Stimulated activated CD8-positive, alpha-beta memory T cell treated with anti-CD3 and anti-CD28 coated beads, Interleukin-4, amount 100 ng/mL, for 1 hour (primary cell): ENCODE data around the gene CCNI2.

Experiments used
- DNase-seq, 2 donors: peaks; one replicate each; pipeline ENCODE4 v3.0.0-alpha.2; 2020; ENCODE audit warnings: low read depth in 2 of 2, low spot score in 1 of 2

CCNI2 gene

DNA sequence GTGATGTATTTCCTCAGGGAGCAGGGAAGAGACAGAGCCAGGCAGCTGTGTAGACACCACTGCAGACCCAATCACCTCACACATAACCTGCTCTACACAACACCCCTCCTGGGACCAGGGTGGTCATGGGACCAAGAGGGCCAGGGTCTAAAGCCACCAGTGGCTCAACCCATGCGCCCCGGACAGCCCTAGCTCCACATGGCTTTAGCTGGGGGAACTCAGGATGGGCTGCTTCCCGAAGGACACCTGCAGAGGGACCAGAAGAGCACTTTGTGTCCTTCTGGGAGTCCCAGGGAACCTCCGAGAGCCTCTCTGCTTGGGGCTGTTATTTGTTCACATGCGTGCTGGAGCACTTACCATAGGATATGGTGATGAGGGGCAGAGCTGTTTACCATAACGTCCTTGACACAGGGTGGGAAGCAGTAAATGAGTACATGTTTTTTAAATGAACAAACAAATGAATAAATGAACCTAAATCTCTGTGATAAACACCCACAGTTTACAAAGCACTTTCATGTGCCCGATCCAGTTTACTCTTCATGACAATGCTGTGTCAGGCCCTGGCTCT is 17.5 kb downstream of the CCNI2 start:
- DNase-seq, result no peak

- DNase-seq, result no peak
Measured at GRCh38 chr5:132765311-132766019, 18.2 kb downstream of the CCNI2 start.

DNA sequence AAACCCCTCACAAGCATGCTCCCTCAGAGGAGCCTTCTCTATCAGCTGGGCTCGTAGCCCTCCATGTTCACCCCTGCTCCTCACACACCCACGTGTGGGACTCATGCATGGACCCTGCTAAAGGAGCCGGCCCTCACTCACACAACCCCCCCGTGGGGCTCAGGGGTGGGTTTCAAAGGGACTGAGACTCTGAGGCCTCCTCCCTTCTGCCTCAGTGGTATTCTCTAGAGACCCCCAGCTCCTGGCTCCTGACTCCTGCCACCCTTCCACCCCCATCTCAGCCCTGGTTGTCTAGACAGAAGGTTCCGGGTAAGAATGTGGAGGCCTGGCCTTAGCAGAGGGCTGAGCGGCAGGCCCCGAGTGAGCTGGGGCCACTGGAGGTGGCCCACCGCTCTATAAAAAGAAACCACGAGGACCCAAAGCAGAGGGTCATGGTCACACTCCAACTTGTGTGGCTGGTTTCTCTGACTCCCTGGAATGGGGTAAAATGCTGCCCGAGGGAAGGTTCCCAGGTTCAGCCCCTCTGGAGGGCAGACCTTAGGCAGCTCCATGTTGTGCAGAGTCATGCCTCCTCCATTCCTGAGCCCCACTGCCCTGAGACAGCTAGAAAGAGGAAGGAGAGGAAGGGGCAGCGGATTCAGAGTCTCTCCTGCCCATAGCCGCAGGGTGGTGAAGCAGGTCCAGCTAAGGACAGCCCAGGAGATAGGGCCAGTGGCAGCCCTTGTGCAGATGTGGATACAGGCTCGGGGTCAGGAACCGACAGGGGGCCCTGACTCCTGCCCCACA is 19.0 kb downstream of the CCNI2 start:
- no peak for DNase-seq

DNA sequence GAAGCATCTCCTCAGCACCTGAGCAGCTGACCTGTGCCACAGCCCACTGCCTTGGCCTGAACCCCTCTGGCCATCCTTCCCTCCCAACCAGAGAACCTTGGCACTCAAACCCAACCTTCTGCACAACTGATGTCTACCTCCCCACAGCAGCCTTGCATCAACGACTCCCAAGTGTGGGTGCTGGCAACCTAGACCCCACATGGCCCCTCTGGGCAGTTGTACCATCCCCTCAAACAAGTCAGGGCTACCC is 19.5 kb downstream of the CCNI2 start:
- no peak for DNase-seq

DNA sequence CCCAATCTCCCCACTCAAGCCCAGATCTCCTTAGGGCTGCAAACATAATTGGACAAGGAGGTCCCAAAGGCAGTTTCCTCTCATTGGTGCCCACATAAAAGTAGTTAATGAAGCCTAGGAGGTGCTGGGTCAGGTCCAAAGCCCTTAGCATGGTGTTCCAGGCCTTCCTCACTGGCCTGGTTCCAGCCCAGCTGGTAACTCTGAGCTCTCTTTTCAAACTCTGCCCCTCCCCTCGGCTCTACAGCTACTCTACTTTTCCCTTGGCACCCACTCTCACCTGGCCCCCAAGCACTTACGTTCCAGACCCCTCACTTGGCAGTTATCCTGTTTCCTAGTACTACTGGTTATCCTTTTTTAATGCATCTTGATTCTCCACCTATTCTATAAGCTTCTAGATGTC is 19.9 kb downstream of the CCNI2 start:
- DNase-seq, result no peak

DNA sequence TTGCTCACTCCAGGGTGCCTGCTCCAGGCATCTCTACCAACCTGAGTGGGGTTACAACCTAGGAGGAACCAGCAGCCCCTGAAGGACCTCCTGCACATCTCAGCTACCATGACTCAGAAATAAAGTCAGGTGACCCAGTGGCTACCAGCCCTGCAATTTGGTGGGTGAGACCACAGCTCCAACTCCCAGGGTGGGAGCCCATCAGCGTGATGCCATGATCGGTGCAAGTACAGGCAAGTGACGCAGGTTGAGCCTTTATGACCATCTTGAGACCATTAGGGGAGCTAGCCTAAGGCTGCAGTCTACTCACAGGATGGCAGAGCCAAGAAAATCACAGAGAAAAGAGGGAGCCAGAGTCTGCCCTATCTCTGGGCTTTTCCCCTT is 21.3 kb downstream of the CCNI2 start:
- DNase-seq, result no peak

GRCh38 chr5:132770476-132771159 is 23.4 kb downstream of the CCNI2 start:
- no peak for DNase-seq

DNA sequence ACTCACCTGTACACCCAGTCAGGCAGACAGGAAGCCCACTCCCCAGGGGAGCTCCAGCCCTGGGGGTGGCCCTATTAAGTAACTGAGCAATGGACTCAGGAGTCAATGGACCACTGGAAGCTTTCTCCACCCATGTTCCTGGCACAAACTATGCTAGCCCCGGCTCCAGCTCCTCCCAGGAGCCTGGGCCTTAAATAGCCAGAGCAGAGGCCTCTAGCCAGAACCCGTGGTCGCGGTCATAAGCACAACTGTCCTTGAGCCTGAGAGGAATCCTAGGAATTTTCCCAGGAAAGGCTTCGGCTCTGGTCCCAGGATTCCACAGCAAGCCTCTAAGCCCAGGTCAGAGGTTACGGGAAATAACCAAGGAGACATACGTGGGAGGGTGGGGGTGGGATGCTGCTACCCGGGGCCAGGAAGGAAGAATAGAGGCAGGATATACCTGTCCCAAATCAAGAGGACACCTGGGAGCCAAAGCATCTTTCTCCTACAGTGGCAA is 24.3 kb downstream of the CCNI2 start:
- DNase-seq, result no peak

- no peak for DNase-seq
Measured at GRCh38 chr5:132772291-132773070, 25.3 kb downstream of the CCNI2 start.

GRCh38 chr5:132773114-132773513 is 25.9 kb downstream of the CCNI2 start:
- DNase-seq, result no peak

GRCh38 chr5:132773601-132774355 is 26.6 kb downstream of the CCNI2 start:
- no peak for DNase-seq

GRCh38 chr5:132774406-132774805 is 27.2 kb downstream of the CCNI2 start:
- no peak for DNase-seq

- no peak for DNase-seq
Measured at GRCh38 chr5:132774896-132775295, 27.7 kb downstream of the CCNI2 start.

GRCh38 chr5:132775476-132775961 is 28.3 kb downstream of the CCNI2 start:
- DNase-seq, result no peak

DNA sequence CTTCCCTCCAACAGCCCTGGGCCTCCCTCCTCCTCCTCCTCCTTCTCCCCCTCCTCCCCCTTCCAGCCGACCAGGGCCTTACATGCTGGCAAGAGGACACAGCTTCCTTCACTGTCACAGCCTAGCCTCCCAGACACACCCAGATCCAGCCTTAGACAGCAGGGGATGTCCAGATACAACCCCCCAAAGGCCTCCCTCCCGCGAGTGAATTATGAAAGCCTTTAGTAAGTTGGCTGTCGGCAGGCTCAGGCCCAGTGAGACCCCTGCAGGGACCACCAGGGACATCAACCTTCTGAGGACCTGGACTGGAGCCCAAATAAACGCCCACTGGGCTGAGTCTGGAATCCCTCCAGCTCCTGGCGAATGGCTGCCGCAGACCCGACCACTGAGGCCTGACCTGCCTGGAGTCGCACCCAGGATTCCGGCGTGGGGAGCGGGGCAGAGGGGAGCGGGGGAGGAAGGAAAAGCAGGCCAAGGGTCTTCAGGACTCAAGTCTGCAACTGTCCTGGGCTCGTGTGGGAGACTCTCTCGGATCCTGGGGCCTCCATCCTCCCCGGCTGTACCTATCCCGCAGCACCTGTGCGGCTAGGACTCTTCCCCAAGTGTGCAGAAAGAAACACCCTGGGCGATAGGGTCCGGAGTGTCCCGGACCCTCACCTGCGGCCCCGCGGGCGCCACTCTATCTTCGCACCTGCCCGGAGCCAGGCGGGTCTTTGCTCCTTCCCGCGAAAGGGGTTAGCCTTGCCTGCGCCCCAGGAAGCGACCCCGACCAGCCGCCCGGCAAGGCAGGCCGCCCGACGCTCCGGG is 29.1 kb downstream of the CCNI2 start:
- no peak for DNase-seq

- no peak for DNase-seq
Measured at GRCh38 chr5:132776938-132777208, 29.6 kb downstream of the CCNI2 start.

DNA sequence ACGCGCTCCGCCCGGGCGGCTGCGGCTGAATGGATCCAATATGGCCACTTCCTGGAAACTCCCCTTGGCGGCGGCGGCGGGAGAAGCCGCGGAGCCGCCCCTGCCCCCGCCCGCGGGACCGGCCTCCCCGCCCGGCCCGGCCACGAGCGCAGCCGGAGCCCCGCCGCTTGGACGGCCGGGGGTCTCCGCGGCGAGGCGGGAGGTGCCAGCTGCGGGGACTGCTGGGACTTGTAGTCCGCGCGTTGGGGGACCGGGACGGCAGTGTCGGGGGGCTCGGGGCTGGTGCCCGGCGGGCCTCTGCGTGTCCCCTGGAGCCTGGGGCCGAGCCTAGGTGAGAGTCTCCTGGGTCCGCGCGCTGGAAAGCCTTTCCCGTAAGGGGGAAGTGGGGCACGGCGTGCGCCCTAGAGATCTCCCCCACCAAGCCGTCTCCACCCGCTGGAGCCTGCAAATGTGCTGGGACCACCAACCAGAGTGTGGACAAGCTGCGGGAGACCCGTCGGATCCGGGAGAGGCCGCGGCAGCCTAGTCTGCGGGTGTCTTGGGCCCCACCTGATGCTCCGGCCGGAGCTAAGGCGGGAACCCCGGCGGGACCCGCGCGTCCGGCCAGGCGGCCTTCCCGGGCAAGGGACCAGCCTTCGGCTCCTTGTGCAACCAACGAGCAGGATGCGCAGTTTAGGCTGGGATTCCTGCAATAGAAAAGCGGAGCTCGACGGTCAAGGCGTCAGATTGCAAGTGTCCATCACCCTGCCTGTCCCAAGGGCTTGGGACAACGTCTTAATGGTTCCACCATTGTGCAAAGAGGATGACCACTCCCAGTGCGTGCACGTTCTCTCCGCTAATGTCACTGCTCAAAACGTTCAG is 30.2 kb downstream of the CCNI2 start, which contains the start of gene SEPTIN8:
TSS of gene SEPTIN8 (minus strand) at position 31 of the 861 bp plus-strand sequence. CDS start 102 bp downstream, outside the sequence.
- no peak for DNase-seq

- no peak for DNase-seq
Measured at GRCh38 chr5:132778129-132778528, 30.9 kb downstream of the CCNI2 start.

DNA sequence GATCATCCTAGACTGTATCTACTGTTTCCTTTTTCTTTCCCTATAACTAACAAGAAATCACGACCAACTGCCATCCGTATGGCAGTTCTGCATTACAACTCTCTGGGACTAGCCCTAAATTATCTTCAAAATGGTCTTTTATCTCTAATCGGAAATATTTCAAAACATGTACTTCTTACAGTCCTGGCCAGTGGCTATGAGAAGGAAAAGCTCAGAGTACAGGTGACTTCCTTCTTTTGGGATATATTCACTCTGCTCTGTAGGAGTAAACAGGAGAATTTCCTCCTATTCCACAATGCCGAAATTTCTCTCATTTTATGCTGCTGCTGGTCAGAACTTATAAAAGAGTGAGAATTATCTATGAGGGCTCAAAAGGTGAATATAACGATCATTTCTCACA is 31.6 kb downstream of the CCNI2 start:
- no peak for DNase-seq
